ENCODE data around the gene MOCS1.
A peak's percentile ranks its signal among the peaks of the same experiment; 100 is the strongest.

MOCS1 gene

DNA sequence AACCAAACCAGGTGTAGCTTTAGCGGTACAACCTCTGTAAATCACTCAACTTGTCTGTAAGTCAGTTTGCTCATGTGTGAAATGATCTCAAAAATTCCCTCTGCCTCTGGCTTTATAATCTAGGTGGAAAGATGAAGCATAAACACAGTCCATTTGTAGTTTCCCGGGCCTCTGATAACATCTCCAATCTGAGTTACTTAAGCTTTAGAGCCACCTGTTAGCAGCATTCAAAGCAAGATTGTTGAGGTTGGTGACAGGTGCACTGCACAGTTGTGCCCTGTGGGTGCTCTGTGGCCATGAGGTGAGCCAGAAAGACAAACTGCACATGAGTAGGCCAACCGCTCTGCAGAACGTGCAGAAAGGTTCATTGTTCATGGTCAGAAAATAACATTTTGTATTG, 53.7 kb downstream of the MOCS1 start:
- H3K9me3 Mint-ChIP-seq = no peaks in the 10 kb centered on the region
- H3K27me3 Mint-ChIP-seq = peaks cover 14 to 25% of the 10 kb centered on the region in 2 donors
- H3K4me3 Mint-ChIP-seq = no peak overlapping the region
- ATAC-seq (replicated peaks) (no peak), DNase-seq (no peak)
- H3K27ac Mint-ChIP-seq = no peak overlapping the region
- no peaks in the 10 kb centered on the region for H3K36me3 Mint-ChIP-seq
- H3K4me1 Mint-ChIP-seq = no peaks in the 10 kb centered on the region

DNA sequence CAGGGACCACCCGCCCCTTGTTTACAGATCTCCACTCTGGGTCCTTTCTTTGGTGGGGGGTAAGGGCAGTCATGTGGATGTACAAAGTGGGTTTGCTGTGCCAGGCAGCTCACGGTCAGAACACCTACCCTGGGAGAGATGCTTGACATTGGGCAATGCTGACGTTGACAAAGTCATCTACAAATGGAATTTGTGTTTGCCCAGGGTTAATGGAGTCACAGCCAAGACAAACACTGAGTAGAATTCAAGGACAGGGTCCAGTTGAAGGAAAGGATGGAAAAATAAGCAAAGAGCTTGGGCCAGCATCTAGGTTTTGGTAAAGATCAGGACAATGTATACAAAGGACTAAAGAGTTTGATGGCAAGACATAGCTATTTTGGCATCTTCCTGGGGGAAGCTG, 54.7 kb downstream of the MOCS1 start:
- ATAC-seq (replicated peaks) (no peak), DNase-seq (no peak)
- no peaks in the 10 kb centered on the region for H3K9me3 Mint-ChIP-seq
- no peaks in the 10 kb centered on the region for H3K36me3 Mint-ChIP-seq
- no peaks in the 10 kb centered on the region for H3K4me1 Mint-ChIP-seq
- no peak overlapping the region for H3K4me3 Mint-ChIP-seq
- H3K27ac Mint-ChIP-seq = no peak overlapping the region
- peaks cover 19 to 23% of the 10 kb centered on the region in 2 donors for H3K27me3 Mint-ChIP-seq

DNA sequence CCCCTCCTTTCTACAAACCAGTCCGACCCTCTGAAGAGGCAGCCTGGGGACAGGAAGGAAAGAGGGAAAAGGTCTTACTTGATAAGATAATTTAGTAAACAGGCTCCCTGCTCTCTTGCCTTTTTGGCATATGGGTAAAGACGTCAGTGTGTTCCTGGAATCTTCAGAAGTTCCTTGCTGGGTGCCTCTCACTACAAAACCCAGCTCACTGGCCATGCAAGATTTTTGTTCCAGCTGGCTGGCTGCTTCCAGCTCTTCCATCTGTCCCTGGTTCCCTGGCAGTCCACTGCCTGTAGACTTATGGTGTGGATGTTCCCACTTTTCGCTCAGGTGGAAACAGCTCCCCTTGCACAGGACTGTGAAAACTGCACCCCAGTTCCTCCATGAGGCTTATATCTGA, 57.4 kb downstream of the MOCS1 start:
- Mint-ChIP-seq H3K4me3 (no peak overlapping the region), H3K27me3 (peaks cover 16 to 32% of the 10 kb centered on the region in 2 donors), H3K27ac (no peak overlapping the region), H3K36me3 (no peaks in the 10 kb centered on the region), H3K9me3 (no peaks in the 10 kb centered on the region), H3K4me1 (no peaks in the 10 kb centered on the region)
- ATAC-seq (replicated peaks) (no peak), DNase-seq (no peak)

DNA sequence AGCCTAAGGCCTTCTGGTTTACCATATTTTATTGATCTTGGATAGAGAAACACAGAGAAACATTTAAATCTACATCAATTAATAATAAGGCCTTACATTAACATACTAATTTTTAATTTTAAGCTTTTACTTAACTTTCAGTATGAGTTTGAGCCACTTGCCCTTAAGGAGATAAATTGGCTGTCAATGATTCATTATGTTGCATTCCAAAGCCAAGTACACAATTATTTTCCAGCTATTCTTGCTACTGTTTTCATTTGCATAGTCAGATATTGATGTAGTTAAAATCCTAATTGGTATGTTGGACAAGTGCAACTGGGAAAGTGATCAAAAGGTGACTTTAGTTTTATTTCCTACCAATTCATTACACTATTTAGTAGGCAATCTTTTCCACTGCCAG, 58.2 kb downstream of the MOCS1 start:
- no peaks in the 10 kb centered on the region for H3K36me3 Mint-ChIP-seq
- ATAC-seq (replicated peaks) = no peak
- peaks cover 16 to 32% of the 10 kb centered on the region in 2 donors for H3K27me3 Mint-ChIP-seq
- H3K4me3 Mint-ChIP-seq = no peak overlapping the region
- no peaks in the 10 kb centered on the region for H3K4me1 Mint-ChIP-seq
- no peaks in the 10 kb centered on the region for H3K9me3 Mint-ChIP-seq
- no peak for DNase-seq
- no peak overlapping the region for H3K27ac Mint-ChIP-seq

DNA sequence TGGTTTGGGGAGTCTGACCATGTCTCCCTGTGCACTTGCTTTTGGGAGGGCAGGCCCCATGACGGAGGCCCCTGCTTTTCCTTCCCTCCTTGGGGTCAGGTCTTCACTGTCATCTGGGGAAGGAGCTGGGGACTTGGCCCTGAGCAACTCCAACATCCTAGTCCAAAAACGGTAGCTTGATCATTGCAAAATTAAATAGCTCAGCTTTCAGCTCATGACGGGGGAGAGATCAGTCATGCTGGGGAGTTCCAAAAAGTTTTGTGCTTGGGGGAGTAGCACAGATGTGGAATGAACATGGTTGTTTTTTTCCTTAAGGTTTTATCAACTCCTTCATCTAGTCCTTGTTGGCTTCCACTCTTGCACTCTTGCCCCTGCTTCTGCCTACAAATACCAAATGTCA, 60.8 kb downstream of the MOCS1 start:
- peaks cover 23 to 38% of the 10 kb centered on the region in 2 donors for H3K27me3 Mint-ChIP-seq
- H3K36me3 Mint-ChIP-seq = no peaks in the 10 kb centered on the region
- H3K4me1 Mint-ChIP-seq = no peaks in the 10 kb centered on the region
- H3K9me3 Mint-ChIP-seq = no peaks in the 10 kb centered on the region
- H3K27ac Mint-ChIP-seq = no peak overlapping the region
- ATAC-seq (replicated peaks) (no peak), DNase-seq (no peak)
- H3K4me3 Mint-ChIP-seq = no peak overlapping the region

GRCh38 chr6:39870950-39871349, 63.3 kb downstream of the MOCS1 start:
- H3K4me1 Mint-ChIP-seq = no peaks in the 10 kb centered on the region

GRCh38 chr6:39867592-39867991, 66.7 kb downstream of the MOCS1 start:
- no peaks in the 10 kb centered on the region for H3K9me3 Mint-ChIP-seq
- H3K4me1 Mint-ChIP-seq = no peaks in the 10 kb centered on the region
- H3K27me3 Mint-ChIP-seq = peaks cover 20 to 27% of the 10 kb centered on the region in 2 donors
- ATAC-seq (replicated peaks) (no peak), DNase-seq (no peak)
- H3K27ac Mint-ChIP-seq = no peak overlapping the region
- H3K4me3 Mint-ChIP-seq = no peak overlapping the region
- H3K36me3 Mint-ChIP-seq = no peaks in the 10 kb centered on the region

More at GRCh38 chr6:39870950-39871349, 63.3 kb downstream of the MOCS1 start:
- H3K36me3 Mint-ChIP-seq = no peaks in the 10 kb centered on the region
- no peak overlapping the region for H3K4me3 Mint-ChIP-seq
- no peak overlapping the region for H3K27ac Mint-ChIP-seq
- H3K27me3 Mint-ChIP-seq = peaks cover 18 to 37% of the 10 kb centered on the region in 2 donors
- DNase-seq (no peak), ATAC-seq (replicated peaks) (no peak)
- H3K9me3 Mint-ChIP-seq = no peaks in the 10 kb centered on the region

DNA sequence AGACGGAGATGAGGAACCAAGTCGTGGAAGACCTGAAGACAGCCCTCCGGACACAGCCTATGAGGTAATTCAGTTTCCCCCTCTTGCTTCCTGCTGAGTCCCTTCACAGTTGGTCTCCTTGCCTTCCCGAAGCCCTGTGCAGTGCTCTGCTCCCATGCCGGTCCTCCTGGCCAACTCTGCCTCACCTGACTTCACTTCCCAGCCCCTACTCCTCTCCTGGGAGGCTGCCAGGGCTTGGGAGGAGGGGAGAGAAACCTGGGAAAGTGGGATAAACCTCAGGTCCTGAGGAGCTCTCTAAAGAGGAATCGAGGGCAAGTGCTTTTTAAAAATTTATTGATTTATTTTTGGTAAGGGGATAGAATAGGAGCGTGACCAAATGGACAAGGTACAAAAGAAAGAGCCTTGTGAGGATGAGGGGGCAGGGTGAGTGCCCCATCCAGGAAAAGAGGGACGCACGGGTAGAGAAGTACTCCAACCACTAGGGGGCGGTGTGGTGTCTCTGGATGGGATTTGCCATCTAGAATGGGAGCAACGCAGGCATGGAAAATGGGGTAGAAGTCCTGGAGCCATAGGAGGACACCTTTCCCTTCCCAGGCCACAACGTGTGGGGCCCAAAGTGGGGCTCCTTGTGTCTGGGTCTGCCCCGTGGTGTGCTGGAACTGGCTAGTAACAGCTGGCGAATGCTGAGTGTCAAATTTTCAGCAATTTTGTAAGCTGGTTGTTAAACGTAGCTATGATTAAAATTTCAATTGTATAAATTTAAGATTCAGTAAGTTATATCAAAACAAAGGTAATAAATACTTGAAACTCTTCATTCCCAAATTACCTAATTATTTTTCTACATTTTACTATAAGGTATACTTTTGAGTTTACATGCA, 69.0 kb downstream of the MOCS1 start:
- Mint-ChIP-seq H3K36me3 (no peaks in the 10 kb centered on the region), H3K27ac (no peak overlapping the region), H3K4me1 (no peaks in the 10 kb centered on the region), H3K4me3 (no peak overlapping the region), H3K27me3 (peaks cover 30 to 32% of the 10 kb centered on the region in 2 donors), H3K9me3 (no peaks in the 10 kb centered on the region)
- peak; percentile 38 to 45 for ATAC-seq (replicated peaks)
- DNase-seq = peak; percentile 9

DNA sequence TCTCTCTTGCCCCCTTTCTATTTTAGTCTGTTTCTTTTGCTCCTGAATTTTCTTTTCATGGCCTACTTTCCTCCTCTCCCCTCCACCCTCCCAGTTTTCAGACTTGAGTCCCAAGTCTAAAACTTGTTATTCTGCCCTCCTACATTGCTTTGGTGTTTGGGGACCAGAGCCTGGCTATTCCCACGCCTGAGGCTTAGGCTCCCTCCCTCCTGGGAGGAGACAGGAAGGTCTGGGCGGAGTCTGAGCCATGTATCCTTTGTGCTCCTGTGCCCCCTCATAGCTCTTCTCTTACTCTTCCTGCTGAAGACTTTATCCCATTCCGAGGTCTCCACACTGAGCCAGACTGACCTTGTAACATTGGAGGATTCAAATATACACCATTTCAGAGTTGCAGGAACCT, 72.6 kb downstream of the MOCS1 start:
- DNase-seq (no peak), ATAC-seq (replicated peaks) (no peak)
- Mint-ChIP-seq H3K27ac (no peak overlapping the region), H3K36me3 (no peaks in the 10 kb centered on the region), H3K9me3 (no peaks in the 10 kb centered on the region), H3K4me1 (no peaks in the 10 kb centered on the region), H3K27me3 (peaks cover 31 to 38% of the 10 kb centered on the region in 2 donors), H3K4me3 (no peak overlapping the region)

GRCh38 chr6:39859025-39859424, 75.2 kb downstream of the MOCS1 start:
- no peaks in the 10 kb centered on the region for H3K36me3 Mint-ChIP-seq
- H3K4me1 Mint-ChIP-seq = no peaks in the 10 kb centered on the region
- H3K27me3 Mint-ChIP-seq = peaks cover 24 to 38% of the 10 kb centered on the region in 2 donors
- no peak overlapping the region for H3K27ac Mint-ChIP-seq
- DNase-seq (no peak), ATAC-seq (replicated peaks) (no peak)
- no peaks in the 10 kb centered on the region for H3K9me3 Mint-ChIP-seq
- no peak overlapping the region for H3K4me3 Mint-ChIP-seq

DNA sequence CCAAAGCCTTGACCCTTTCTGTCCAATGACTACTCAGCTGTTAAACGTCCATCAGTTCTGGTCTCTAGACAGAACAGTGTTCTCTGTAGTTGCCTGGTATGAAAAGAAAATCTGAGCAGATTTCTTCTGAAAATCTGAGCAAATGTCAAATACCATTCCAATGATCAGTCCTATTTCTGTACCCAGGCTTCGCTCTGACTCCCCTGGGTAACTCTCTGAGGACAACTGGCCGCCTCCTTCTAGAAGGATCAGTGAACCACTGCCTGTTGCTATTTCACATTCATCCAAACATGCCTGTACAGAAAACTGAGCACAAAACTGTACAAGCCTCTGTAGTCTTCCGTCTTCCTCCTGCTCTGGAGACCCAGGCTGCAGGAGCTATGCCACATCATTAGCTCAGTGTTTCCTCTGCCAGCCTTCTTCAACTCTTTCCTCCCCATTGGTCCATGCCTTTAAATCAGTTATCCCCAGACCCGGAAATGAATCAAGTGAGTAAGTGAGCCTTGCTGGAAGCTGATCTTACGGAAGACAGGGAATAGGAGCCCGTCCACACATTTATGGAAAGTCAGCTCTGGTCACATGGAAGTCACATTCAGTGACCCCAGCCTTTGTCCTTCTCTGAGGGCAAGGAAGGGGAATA, 78.8 kb downstream of the MOCS1 start:
- Mint-ChIP-seq H3K27me3 (peaks cover 24 to 35% of the 10 kb centered on the region in 2 donors), H3K27ac (no peak overlapping the region), H3K36me3 (no peaks in the 10 kb centered on the region), H3K4me3 (no peak overlapping the region), H3K4me1 (no peaks in the 10 kb centered on the region), H3K9me3 (no peaks in the 10 kb centered on the region)
- DNase-seq (no peak), ATAC-seq (replicated peaks) (no peak)

Data from stimulated activated naive B cell treated with anti-CD40 and anti-IgM and Interleukin-4, amounts not matched to agents 10 μg/mL and 1 μg/mL and 100 μg/mL, for 72 hours (primary cell).